Retina (tissue), 1 donor: ENCODE results near the gene USP17L15.
"Not testable (repeated sequence)": the region's sequence is repeated elsewhere in the genome, so short reads cannot be mapped to it uniquely, and the experiment has no call there.

Experiments
- DNase-seq: peaks from one replicate; pipeline ENCODE4 v3.0.0-alpha.2; 2016

USP17L15 gene, protein sequence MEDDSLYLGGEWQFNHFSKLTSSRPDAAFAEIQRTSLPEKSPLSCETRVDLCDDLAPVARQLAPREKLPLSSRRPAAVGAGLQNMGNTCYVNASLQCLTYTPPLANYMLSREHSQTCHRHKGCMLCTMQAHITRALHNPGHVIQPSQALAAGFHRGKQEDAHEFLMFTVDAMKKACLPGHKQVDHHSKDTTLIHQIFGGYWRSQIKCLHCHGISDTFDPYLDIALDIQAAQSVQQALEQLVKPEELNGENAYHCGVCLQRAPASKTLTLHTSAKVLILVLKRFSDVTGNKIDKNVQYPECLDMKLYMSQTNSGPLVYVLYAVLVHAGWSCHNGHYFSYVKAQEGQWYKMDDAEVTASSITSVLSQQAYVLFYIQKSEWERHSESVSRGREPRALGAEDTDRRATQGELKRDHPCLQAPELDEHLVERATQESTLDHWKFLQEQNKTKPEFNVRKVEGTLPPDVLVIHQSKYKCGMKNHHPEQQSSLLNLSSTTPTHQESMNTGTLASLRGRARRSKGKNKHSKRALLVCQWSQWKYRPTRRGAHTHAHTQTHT

DNA sequence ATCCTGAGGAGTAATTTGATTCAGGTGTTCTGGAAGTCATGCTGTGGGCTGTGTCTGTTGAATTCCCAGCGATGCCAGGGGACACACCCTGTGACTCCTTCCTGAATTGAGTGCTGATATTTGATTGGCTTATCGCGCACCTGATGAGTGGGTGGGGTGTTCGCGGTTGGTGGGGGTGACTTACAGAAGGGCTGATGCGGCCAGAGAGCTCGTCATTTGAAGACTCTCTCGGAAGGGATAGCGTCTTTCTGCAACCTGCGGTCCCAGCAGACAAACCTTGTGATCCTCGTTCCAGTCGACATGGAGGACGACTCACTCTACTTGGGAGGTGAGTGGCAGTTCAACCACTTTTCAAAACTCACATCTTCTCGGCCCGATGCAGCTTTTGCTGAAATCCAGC lies at the start of gene USP17L15:
Gene USP17L15, plus strand, starts transcription at position 301 of the 400 bp plus-strand sequence. Its CDS starts 0 bp downstream, at position 301.
- not testable (repeated sequence) for DNase-seq

DNA sequence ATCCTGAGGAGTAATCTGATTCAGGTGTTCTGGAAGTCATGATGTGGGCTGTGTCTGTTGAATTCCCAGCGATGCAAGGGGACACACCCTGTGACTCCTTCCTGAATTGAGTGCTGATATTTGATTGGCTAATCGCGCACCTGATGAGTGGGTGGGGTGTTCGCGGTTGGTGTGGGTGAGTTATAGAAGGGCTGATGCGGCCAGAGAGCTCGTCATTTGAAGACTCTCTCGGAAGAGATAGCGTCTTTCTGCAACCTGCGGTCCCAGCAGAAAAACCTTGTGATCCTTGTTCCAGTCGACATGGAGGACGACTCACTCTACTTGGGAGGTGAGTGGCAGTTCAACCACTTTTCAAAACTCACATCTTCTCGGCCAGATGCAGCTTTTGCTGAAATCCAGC lies 23.8 kb upstream of the USP17L15 start, which contains the start of gene USP17L10:
Gene USP17L10, plus strand, starts transcription at position 301 of the 400 bp plus-strand sequence. Its CDS starts 0 bp downstream, at position 301.
- not testable (repeated sequence) for DNase-seq

DNA sequence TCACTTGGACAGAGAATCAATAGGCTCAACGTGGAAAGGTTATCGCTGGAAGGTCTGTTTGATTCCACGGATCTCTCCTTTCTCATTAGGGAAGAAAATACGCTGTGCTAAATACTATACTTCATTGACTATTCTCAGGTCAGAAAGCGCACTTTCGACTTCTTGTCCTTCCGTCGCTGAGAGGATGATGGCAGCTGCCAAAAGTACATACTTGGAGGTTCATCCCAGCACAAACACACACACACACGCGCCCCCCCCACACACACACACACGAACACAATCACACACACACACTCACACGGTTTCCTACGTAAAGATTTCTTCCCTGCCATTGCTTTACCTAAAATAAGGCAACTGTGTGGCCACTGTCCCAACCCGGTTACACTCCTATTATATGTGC lies 19.5 kb upstream of the USP17L15 start:
- not testable (repeated sequence) for DNase-seq

DNA sequence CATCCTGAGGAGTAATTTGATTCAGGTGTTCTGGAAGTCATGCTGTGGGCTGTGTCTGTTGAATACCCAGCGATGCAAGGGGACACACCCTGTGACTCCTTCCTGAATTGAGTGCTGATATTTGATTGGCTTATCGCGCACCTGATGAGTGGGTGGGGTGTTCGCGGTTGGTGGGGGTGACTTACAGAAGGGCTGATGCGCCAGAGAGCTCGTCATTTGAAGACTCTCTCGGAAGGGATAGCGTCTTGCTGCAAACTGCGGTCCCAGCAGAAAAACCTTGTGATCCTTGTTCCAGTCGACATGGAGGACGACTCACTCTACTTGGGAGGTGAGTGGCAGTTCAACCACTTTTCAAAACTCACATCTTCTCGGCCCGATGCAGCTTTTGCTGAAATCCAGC lies 19.1 kb upstream of the USP17L15 start, which contains the start of gene USP17L11:
Gene USP17L11, plus strand, starts transcription at position 301 of the 400 bp plus-strand sequence. Its CDS starts 0 bp downstream, at position 301.
- not testable (repeated sequence) for DNase-seq

DNA sequence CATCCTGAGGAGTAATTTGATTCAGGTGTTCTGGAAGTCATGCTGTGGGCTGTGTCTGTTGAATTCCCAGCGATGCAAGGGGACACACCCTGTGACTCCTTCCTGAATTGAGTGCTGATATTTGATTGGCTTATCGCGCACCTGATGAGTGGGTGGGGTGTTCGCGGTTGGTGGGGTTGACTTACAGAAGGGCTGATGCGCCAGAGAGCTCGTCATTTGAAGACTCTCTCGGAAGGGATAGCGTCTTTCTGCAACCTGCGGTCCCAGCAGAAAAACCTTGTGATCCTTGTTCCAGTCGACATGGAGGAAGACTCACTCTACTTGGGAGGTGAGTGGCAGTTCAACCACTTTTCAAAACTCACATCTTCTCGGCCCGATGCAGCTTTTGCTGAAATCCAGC lies 14.3 kb upstream of the USP17L15 start, which contains the start of gene USP17L12:
Gene USP17L12, plus strand, starts transcription at position 301 of the 400 bp plus-strand sequence. Its CDS starts 0 bp downstream, at position 301.
- DNase-seq, result not testable (repeated sequence)

DNA sequence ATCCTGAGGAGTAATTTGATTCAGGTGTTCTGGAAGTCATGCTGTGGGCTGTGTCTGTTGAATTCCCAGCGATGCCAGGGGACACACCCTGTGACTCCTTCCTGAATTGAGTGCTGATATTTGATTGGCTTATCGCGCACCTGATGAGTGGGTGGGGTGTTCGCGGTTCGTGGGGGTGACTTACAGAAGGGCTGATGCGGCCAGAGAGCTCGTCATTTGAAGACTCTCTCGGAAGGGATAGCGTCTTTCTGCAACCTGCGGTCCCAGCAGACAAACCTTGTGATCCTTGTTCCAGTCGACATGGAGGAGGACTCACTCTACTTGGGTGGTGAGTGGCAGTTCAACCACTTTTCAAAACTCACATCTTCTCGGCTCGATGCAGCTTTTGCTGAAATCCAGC lies 9.6 kb upstream of the USP17L15 start, which contains the start of gene USP17L13:
Gene USP17L13, plus strand, starts transcription at position 301 of the 400 bp plus-strand sequence. Its CDS starts 0 bp downstream, at position 301.
- DNase-seq, result not testable (repeated sequence)

DNA sequence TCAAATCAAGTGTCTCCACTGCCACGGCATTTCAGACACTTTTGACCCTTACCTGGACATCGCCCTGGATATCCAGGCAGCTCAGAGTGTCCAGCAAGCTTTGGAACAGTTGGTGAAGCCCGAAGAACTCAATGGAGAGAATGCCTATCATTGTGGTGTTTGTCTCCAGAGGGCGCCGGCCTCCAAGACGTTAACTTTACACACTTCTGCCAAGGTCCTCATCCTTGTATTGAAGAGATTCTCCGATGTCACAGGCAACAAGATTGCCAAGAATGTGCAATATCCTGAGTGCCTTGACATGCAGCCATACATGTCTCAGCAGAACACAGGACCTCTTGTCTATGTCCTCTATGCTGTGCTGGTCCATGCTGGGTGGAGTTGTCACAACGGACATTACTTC lies 3.9 kb upstream of the USP17L15 start:
- not testable (repeated sequence) for DNase-seq

DNA sequence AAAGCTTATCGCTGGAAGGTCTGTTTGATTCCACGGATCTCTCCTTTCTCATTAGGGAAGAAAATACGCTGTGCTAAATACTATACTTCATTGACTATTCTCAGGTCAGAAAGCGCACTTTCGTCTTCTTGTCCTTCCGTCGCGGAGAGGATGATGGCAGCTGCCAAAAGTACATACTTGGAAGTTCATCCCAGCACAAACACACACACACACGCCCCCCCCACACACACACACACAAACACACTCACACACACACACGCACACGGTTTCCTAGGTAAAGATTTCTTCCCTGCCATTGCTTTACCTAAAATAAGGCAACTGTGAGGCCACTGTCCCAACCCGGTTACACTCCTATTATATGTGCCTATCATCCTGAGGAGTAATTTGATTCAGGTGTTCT lies 4.3 kb downstream of the USP17L15 start:
- not testable (repeated sequence) for DNase-seq

DNA sequence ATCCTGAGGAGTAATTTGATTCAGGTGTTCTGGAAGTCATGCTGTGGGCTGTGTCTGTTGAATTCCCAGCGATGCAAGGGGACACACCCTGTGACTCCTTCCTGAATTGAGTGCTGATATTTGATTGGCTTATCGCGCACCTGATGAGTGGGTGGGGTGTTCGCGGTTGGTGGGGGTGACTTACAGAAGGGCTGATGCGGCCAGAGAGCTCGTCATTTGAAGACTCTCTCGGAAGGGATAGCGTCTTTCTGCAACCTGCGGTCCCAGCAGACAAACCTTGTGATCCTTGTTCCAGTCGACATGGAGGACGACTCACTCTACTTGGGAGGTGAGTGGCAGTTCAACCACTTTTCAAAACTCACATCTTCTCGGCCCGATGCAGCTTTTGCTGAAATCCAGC lies 9.4 kb downstream of the USP17L15 start, which contains the start of gene USP17L17:
Gene USP17L17, plus strand, starts transcription at position 301 of the 400 bp plus-strand sequence. Its CDS starts 0 bp downstream, at position 301.
- DNase-seq, result not testable (repeated sequence)

DNA sequence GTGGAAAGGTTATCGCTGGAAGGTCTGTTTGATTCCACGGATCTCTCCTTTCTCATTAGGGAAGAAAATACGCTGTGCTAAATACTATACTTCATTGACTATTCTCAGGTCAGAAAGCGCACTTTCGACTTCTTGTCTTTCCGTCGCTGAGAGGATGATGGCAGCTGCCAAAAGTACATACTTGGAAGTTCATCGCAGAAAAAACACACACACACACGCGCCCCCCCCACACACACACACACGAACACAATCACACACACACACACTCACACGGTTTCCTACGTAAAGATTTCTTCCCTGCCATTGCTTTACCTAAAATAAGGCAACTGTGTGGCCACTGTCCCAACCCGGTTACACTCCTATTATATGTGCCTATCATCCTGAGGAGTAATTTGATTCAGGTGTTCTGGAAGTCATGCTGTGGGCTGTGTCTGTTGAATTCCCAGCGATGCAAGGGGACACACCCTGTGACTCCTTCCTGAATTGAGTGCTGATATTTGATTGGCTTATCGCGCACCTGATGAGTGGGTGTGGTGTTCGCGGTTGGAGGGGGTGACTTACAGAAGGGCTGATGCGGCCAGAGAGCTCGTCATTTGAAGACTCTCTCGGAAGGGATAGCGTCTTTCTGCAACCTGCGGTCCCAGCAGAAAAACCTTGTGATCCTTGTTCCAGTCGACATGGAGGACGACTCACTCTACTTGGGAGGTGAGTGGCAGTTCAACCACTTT lies 13.9 kb downstream of the USP17L15 start, which contains the start of gene USP17L18:
Gene USP17L18, plus strand, starts transcription at position 678 of the 728 bp plus-strand sequence. Its CDS starts 0 bp downstream, at position 678.
- peak; percentile 0 for DNase-seq

DNA sequence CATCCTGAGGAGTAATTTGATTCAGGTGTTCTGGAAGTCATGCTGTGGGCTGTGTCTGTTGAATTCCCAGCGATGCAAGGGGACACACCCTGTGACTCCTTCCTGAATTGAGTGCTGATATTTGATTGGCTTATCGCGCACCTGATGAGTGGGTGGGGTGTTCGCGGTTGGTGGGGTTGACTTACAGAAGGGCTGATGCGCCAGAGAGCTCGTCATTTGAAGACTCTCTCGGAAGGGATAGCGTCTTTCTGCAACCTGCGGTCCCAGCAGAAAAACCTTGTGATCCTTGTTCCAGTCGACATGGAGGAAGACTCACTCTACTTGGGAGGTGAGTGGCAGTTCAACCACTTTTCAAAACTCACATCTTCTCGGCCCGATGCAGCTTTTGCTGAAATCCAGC lies 18.9 kb downstream of the USP17L15 start, which contains the start of gene USP17L19:
Gene USP17L19, plus strand, starts transcription at position 301 of the 400 bp plus-strand sequence. Its CDS starts 0 bp downstream, at position 301.
- not testable (repeated sequence) for DNase-seq

DNA sequence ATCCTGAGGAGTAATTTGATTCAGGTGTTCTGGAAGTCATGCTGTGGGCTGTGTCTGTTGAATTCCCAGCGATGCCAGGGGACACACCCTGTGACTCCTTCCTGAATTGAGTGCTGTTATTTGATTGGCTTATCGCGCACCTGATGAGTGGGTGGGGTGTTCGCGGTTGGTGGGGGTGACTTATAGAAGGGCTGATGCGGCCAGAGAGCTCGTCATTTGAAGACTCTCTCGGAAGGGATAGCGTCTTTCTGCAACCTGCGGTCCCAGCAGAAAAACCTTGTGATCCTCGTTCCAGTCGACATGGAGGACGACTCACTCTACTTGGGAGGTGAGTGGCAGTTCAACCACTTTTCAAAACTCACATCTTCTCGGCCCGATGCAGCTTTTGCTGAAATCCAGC lies 23.6 kb downstream of the USP17L15 start, which contains the start of gene USP17L20:
Gene USP17L20, plus strand, starts transcription at position 301 of the 400 bp plus-strand sequence. Its CDS starts 0 bp downstream, at position 301.
- DNase-seq, result not testable (repeated sequence)

DNA sequence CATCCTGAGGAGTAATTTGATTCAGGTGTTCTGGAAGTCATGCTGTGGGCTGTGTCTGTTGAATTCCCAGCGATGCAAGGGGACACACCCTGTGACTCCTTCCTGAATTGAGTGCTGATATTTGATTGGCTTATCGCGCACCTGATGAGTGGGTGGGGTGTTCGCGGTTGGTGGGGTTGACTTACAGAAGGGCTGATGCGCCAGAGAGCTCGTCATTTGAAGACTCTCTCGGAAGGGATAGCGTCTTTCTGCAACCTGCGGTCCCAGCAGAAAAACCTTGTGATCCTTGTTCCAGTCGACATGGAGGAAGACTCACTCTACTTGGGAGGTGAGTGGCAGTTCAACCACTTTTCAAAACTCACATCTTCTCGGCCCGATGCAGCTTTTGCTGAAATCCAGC lies 28.4 kb downstream of the USP17L15 start, which contains the start of gene USP17L21:
Gene USP17L21, plus strand, starts transcription at position 301 of the 400 bp plus-strand sequence. Its CDS starts 0 bp downstream, at position 301.
- not testable (repeated sequence) for DNase-seq

DNA sequence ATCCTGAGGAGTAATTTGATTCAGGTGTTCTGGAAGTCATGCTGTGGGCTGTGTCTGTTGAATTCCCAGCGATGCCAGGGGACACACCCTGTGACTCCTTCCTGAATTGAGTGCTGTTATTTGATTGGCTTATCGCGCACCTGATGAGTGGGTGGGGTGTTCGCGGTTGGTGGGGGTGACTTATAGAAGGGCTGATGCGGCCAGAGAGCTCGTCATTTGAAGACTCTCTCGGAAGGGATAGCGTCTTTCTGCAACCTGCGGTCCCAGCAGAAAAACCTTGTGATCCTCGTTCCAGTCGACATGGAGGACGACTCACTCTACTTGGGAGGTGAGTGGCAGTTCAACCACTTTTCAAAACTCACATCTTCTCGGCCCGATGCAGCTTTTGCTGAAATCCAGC lies 33.1 kb downstream of the USP17L15 start, which contains the start of gene USP17L22:
Gene USP17L22, plus strand, starts transcription at position 301 of the 400 bp plus-strand sequence. Its CDS starts 0 bp downstream, at position 301.
- DNase-seq, result not testable (repeated sequence)

DNA sequence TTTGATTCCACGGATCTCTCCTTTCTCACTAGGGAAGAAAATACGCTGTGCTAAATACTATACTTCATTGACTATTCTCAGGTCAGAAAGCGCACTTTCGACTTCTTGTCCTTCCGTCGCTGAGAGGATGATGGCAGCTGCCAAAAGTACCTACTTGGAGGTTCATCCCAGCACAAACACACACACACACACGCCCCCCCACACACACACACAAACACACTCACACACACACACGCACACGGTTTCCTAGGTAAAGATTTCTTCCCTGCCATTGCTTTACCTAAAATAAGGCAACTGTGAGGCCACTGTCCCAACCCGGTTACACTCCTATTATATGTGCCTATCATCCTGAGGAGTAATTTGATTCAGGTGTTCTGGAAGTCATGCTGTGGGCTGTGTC lies 37.5 kb downstream of the USP17L15 start:
- DNase-seq, result not testable (repeated sequence)
